Mucosa of descending colon (tissue), 3 donors: ENCODE results near the gene VEPH1. TPM values are rescaled to one million over a fixed set of nuclear protein-coding genes. Genes with fewer than 3 reads are reported as not detected.

Experiments
- ATAC-seq: fragments of 200-7000 bp; cut with Tn5 transposase; one replicate; pipeline ENCODE4 v1.9.1; 2020; ENCODE audit warnings: mild to moderate bottlenecking, moderate library complexity
- DNase-seq, 3 donors: peaks; one replicate each; pipeline ENCODE4 v3.0.0-alpha.2; 2020
- H3K36me3 ChIP-seq: fragments of 200-600 bp; one replicate; pipeline ENCODE4 v1.8.0; 2021; ENCODE audit warnings: low read depth, mild to moderate bottlenecking
- H3K4me1 ChIP-seq: fragments of 200-600 bp; one replicate; pipeline ENCODE4 v1.8.0; 2021; ENCODE audit warnings: low read depth, mild to moderate bottlenecking
- H3K4me3 ChIP-seq: fragments of 200-600 bp; one replicate; pipeline ENCODE4 v1.8.0; 2021; ENCODE audit warnings: mild to moderate bottlenecking
- H3K9me3 ChIP-seq: fragments of 200-600 bp; one replicate; pipeline ENCODE4 v1.8.0; 2021; ENCODE audit warnings: mild to moderate bottlenecking
- CTCF ChIP-seq: fragments of 200-600 bp; IDR thresholded peaks from one replicate; pipeline ENCODE4 v1.8.0; 2022; ENCODE audit warnings: antibody characterized with exemption, mild to moderate bottlenecking
- intact Hi-C, 2 donors: fragments of 100-400 bp; cut with DNase I in 1 of 2; cut with micrococcal nuclease in 1 of 2; formaldehyde crosslinking; loops; one replicate each; pipeline versions ENCODE4 v1.11.0 to v1.11.1; 2022; cut with DNase I, micrococcal nuclease
- total RNA-seq, 3 donors: library from RNA; stranded (reverse); fragmentation: NEBNext Ultra II Directional in 2 of 3; extraction: Animal tissue kit (Norgen Biotek cat#: 25700) in 2 of 3; gene quantifications; one replicate each; pipeline versions ENCODE4 v1.2.1 to v1.2.4, GENCODE V29; 2021 to 2023
- donor health status: DM: no; HTN: no; CAD: no; lungs with moderate emphysema.
- donor health status: DM: no; HTN: no; CAD: no.
- donor health status: DM: no; HTN: yes; CAD: no.

Gene VEPH1
- total RNA-seq, 3 donors from 2014 or later: 1.5 to 6.3 (median 4.8) TPM

DNA sequence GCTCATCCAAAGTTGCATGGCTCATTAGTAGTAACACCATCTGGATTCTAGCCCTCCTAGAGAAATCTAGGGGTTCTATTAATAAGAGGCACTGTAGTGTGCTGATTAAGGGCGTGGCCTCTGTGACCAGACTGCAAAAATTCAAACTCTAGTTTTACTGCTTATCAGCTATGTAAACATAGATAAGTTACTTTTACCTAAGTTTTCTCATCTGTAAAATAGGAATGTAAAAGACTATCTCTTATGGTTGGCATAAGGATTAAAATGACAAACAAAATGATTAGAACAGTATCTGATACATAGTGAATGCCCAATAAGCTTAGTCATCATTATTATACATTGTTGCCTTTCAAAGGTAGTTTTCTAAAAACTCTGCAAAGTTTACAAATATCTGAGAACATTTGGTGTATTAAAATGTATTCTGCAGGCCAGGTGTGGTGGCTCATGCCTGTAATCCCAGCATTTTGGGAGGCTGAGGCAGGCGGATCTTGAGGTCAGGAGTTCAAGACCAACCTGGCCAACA, 62.1 kb downstream of the VEPH1 start:
- Histone ChIP-seq H3K9me3 (no peaks in the 10 kb centered on the region), H3K4me3 (no peak overlapping the region), H3K4me1 (peaks cover 5% of the 10 kb centered on the region), H3K36me3 (no peaks in the 10 kb centered on the region)
- no peak for TF ChIP-seq CTCF
- no peak for DNase-seq
- ATAC-seq: no peak
- intact Hi-C loops: no loop called here

- ATAC-seq: no peak
Measured at GRCh38 chr3:157438194-157438730, 65.0 kb downstream of the VEPH1 start.

GRCh38 chr3:157436583-157437291, 66.5 kb downstream of the VEPH1 start, which contains the start of gene PTX3:
TSS of gene PTX3 (plus strand) at chr3:157436850. CDS start at chr3:157436934, 84 bp downstream.
- ATAC-seq: peak; percentile 50
- intact Hi-C loops: no loop called here
- Histone ChIP-seq H3K4me1 (peaks cover 5% of the 10 kb centered on the region), H3K4me3 (no peak within 1 kb of the TSS), H3K9me3 (no peaks in the 10 kb centered on the region), H3K36me3 (no peaks in the 10 kb centered on the region)
- no peak for TF ChIP-seq CTCF
- DNase-seq: no peak

More at GRCh38 chr3:157438194-157438730, 65.0 kb downstream of the VEPH1 start:
- no peak for TF ChIP-seq CTCF
- H3K4me1 ChIP-seq: peaks cover 5% of the 10 kb centered on the region
- no peaks in the 10 kb centered on the region for H3K36me3 ChIP-seq
- no peak overlapping the region for H3K4me3 ChIP-seq
- no peaks in the 10 kb centered on the region for H3K9me3 ChIP-seq
- intact Hi-C loops: no loop called here
- no peak for DNase-seq

- DNase-seq (no peak), ATAC-seq (no peak)
- Histone ChIP-seq H3K4me3 (no peak overlapping the region), H3K9me3 (no peaks in the 10 kb centered on the region), H3K36me3 (no peaks in the 10 kb centered on the region), H3K4me1 (no peaks in the 10 kb centered on the region)
- no peak for TF ChIP-seq CTCF
- intact Hi-C loops: no loop called here
Measured at GRCh38 chr3:157429708-157430107, 73.5 kb downstream of the VEPH1 start.

DNA sequence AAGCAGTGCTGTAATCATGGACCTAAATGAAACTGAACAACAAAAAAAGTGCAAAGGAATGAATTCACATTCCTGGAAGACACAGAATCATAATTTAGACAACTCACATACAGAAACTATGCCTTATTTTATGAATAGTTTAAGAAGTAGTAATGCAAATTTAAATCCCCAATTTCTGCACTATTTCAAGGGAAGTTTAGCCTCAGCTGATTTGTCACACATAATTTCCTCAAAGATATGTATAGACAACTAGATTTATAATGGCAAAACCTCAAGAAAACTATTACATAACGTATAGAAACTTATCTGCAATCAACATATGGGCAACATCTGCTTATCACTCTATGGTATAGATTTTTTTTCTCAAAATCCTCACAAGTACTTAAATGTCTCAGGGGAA, 74.4 kb downstream of the VEPH1 start:
- ATAC-seq (no peak), DNase-seq (no peak)
- Histone ChIP-seq H3K4me1 (no peaks in the 10 kb centered on the region), H3K9me3 (no peaks in the 10 kb centered on the region), H3K36me3 (no peaks in the 10 kb centered on the region), H3K4me3 (no peak overlapping the region)
- intact Hi-C loops: no loop called here
- TF ChIP-seq CTCF: no peak
